ENCODE data around the gene CLBA1. TPM values are rescaled to one million over a fixed set of nuclear protein-coding genes. Genes with fewer than 3 reads are reported as not detected.

Gene CLBA1
- polyA plus RNA-seq, 4 donors = 22.6 to 30.7 (median 25.1) TPM

GRCh38 chr14:104978746-104979691 is 6.6 kb upstream of the CLBA1 start:
- DNase-seq (ENCODE audit: low read depth in 4 of 4, low spot score in 3 of 4) = no peak

- no peak for DNase-seq (ENCODE audit: low read depth in 4 of 4, low spot score in 3 of 4)
These were observed 5.6 kb upstream of the CLBA1 start for GRCh38 chr14:104979758-104980610.

GRCh38 chr14:104980611-104981531 is 4.7 kb upstream of the CLBA1 start:
- no peak for DNase-seq (ENCODE audit: low read depth in 4 of 4, low spot score in 3 of 4)

GRCh38 chr14:104981699-104982541 is 3.7 kb upstream of the CLBA1 start:
- no peak for DNase-seq (ENCODE audit: low read depth in 4 of 4, low spot score in 3 of 4)

- no peak for DNase-seq (ENCODE audit: low read depth in 4 of 4, low spot score in 3 of 4)
These were observed 2.9 kb upstream of the CLBA1 start for GRCh38 chr14:104982548-104983230.

- no peak for DNase-seq (ENCODE audit: low read depth in 4 of 4, low spot score in 3 of 4)
These were observed 2.3 kb upstream of the CLBA1 start for GRCh38 chr14:104983231-104983721.

- no peak for DNase-seq (ENCODE audit: low read depth in 4 of 4, low spot score in 3 of 4)
These were observed 1.3 kb upstream of the CLBA1 start for GRCh38 chr14:104984056-104984894.

GRCh38 chr14:104986487-104987164 is 1.0 kb downstream of the CLBA1 start:
- no peak for DNase-seq (ENCODE audit: low read depth in 4 of 4, low spot score in 3 of 4)

GRCh38 chr14:104989236-104989950 is 3.8 kb downstream of the CLBA1 start:
- no peak for DNase-seq (ENCODE audit: low read depth in 4 of 4, low spot score in 3 of 4)

GRCh38 chr14:104989951-104990303 is 4.3 kb downstream of the CLBA1 start:
- DNase-seq (ENCODE audit: low read depth in 4 of 4, low spot score in 3 of 4) = no peak

- no peak for DNase-seq (ENCODE audit: low read depth in 4 of 4, low spot score in 3 of 4)
These were observed 6.3 kb downstream of the CLBA1 start for GRCh38 chr14:104991896-104992230.

- no peak for DNase-seq (ENCODE audit: low read depth in 4 of 4, low spot score in 3 of 4)
These were observed 6.9 kb downstream of the CLBA1 start for GRCh38 chr14:104992501-104992900.

GRCh38 chr14:104993306-104993705 is 7.7 kb downstream of the CLBA1 start:
- no peak for DNase-seq (ENCODE audit: low read depth in 4 of 4, low spot score in 3 of 4)

- no peak for DNase-seq (ENCODE audit: low read depth in 4 of 4, low spot score in 3 of 4)
These were observed 8.4 kb downstream of the CLBA1 start for GRCh38 chr14:104993808-104994591.

GRCh38 chr14:104994978-104995377 is 9.4 kb downstream of the CLBA1 start:
- no peak for DNase-seq (ENCODE audit: low read depth in 4 of 4, low spot score in 3 of 4)

- no peak for DNase-seq (ENCODE audit: low read depth in 4 of 4, low spot score in 3 of 4)
These were observed 10.4 kb downstream of the CLBA1 start for GRCh38 chr14:104996032-104996431.

Data from right renal pelvis (tissue), 4 donors.